NCI-H1105 (cell line): ENCODE data around the gene NEDD4.
A peak's percentile ranks its signal among the peaks of the same experiment; 100 is the strongest.
"Not testable (repeated sequence)": the region's sequence is repeated elsewhere in the genome, so short reads cannot be mapped to it uniquely, and the experiment has no call there.

Experiments
- DNase-seq: peaks from one replicate; lab custom pipeline; 2025; lab: John Stamatoyannopoulos, UW

NEDD4 gene

GRCh38 chr15:56004281-56004680, 10.9 kb upstream of the NEDD4 start:
- DNase-seq: not testable (repeated sequence)

- DNase-seq: not testable (repeated sequence)
These were observed 10.4 kb upstream of the NEDD4 start for GRCh38 chr15:56003777-56004176.

- DNase-seq: not testable (repeated sequence)
These were observed 9.9 kb upstream of the NEDD4 start for GRCh38 chr15:56003277-56003676.

- no peak for DNase-seq
These were observed 8.2 kb upstream of the NEDD4 start for GRCh38 chr15:56001471-56002078.

GRCh38 chr15:55999658-56000057, 6.2 kb upstream of the NEDD4 start:
- no peak for DNase-seq

- DNase-seq: no peak
These were observed 5.1 kb upstream of the NEDD4 start for GRCh38 chr15:55998478-55998877.

- peak; percentile 46 for DNase-seq
These were observed 570 bp upstream of the NEDD4 start for GRCh38 chr15:55993804-55994560.

GRCh38 chr15:55992769-55993110, 672 bp downstream of the NEDD4 start:
- no peak for DNase-seq

GRCh38 chr15:55991802-55992768, 1.3 kb downstream of the NEDD4 start:
- DNase-seq: no peak

- no peak for DNase-seq
These were observed 2.4 kb downstream of the NEDD4 start for GRCh38 chr15:55990998-55991397.

- DNase-seq: no peak
These were observed 2.9 kb downstream of the NEDD4 start for GRCh38 chr15:55990516-55990915.

GRCh38 chr15:55989383-55989782, 4.0 kb downstream of the NEDD4 start:
- DNase-seq: no peak

- no peak for DNase-seq
These were observed 11.7 kb downstream of the NEDD4 start for GRCh38 chr15:55981582-55982249.

- DNase-seq: no peak
These were observed 12.9 kb downstream of the NEDD4 start for GRCh38 chr15:55980511-55980910.

GRCh38 chr15:55977231-55977630, 16.2 kb downstream of the NEDD4 start:
- DNase-seq: no peak

- no peak for DNase-seq
These were observed 23.1 kb downstream of the NEDD4 start for GRCh38 chr15:55970286-55970685.

GRCh38 chr15:55969582-55969981, 23.8 kb downstream of the NEDD4 start:
- DNase-seq: no peak

- DNase-seq: no peak
These were observed 24.5 kb downstream of the NEDD4 start for GRCh38 chr15:55968923-55969322.

GRCh38 chr15:55965091-55965490, 28.3 kb downstream of the NEDD4 start:
- no peak for DNase-seq

GRCh38 chr15:55960946-55961345, 32.5 kb downstream of the NEDD4 start:
- DNase-seq: no peak

- DNase-seq: no peak
These were observed 33.5 kb downstream of the NEDD4 start for GRCh38 chr15:55959744-55960447.
